ENCODE results near the gene UTF1. TPM values are rescaled to one million over a fixed set of nuclear protein-coding genes. Genes with fewer than 3 reads are reported as not detected.

Gene UTF1
- total and polyA plus RNA-seq, 9 of the 15 experiments (the other 6 are each of a cell fraction or from before 2014, with no cell fraction given) = 0.35 to 0.46 TPM; not detected in 7

DNA sequence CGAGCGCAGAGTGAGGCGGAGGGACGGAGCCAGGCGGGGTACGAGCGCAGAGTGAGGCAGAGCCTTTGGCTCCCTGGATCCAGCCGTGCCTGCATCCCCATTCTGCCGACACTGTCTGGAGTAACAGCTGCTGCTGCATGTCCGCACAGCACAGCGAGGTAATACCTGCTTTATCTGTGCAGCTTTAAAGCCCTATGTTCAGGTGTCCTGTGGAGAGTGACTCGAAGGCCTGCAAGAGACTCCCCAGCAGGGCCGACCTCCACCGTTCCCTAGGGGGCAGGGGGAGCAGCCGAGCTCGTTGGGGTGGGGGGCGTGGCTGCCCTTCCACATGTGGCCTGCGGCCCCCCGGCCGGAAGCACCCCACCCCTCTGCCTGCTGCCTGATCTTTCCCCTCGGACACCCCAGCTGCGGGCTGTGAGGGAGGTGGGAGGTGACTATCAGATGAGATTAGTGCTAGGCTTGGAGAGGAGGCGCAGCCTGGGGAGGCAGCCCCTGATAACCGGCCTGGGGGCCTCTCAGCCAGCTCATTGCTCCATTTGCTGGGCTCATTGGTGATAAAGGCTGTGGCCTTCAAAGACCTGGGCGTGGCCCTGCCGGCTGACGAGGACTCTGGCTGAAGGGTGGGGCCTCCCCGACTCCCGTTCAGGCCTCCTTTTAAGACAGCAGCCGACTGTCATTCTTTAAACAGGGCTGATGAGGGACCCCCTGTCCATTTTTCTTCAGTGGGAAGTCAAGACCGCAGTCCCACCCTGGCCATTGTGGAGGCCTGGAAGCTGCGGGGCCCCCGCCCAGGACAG is 15.6 kb downstream of the UTF1 start (continued):
- TF ChIP-seq, protein P1, sequence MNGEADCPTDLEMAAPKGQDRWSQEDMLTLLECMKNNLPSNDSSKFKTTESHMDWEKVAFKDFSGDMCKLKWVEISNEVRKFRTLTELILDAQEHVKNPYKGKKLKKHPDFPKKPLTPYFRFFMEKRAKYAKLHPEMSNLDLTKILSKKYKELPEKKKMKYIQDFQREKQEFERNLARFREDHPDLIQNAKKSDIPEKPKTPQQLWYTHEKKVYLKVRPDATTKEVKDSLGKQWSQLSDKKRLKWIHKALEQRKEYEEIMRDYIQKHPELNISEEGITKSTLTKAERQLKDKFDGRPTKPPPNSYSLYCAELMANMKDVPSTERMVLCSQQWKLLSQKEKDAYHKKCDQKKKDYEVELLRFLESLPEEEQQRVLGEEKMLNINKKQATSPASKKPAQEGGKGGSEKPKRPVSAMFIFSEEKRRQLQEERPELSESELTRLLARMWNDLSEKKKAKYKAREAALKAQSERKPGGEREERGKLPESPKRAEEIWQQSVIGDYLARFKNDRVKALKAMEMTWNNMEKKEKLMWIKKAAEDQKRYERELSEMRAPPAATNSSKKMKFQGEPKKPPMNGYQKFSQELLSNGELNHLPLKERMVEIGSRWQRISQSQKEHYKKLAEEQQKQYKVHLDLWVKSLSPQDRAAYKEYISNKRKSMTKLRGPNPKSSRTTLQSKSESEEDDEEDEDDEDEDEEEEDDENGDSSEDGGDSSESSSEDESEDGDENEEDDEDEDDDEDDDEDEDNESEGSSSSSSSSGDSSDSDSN (IDR thresholded peaks at IDR 0.05; ENCODE audit: borderline replicate concordance in 1 of 2, low read depth in 2 of 2, low read length in 2 of 2) = 0 out of 4 replicates have a peak, but pooled peaks of 1 of the 2 experiments have one; percentile 40
- TF ChIP-seq TAL1 (IDR thresholded peaks at IDR 0.05) (peak; percentile 70), STAT5A (IDR thresholded peaks at IDR 0.05; ENCODE audit: borderline replicate concordance, low read length) (peak; percentile 57; the same call in 1 of the 2 replicates), GATAD2B (IDR thresholded peaks at IDR 0.05; ENCODE audit: borderline replicate concordance) (peak; percentile 29; the same call in 1 of the 2 replicates), MTA3 (IDR thresholded peaks at IDR 0.05; ENCODE audit: borderline replicate concordance) (peak; percentile 68; the same call in 1 of the 2 replicates), ZNF699 (CRISPR knock-in tag; IDR thresholded peaks at IDR 0.05; ENCODE audit: insufficient replicate concordance) (no peak), SUPT5H (IDR thresholded peaks at IDR 0.05) (peak; percentile 32; the same call in 1 of the 2 replicates), KDM1A (IDR thresholded peaks at IDR 0.05) (peak in 1 of 2 experiments; percentile 24; a peak in 1 of 4 replicates), SIRT6 (IDR thresholded peaks at IDR 0.05; ENCODE audit: low read depth, low read length) (no peak), KLF16 (IDR thresholded peaks at IDR 0.05) (peak; percentile 86), ZNF146 (CRISPR knock-in tag; IDR thresholded peaks at IDR 0.05; ENCODE audit: unreplicated experiment) (no peak), CHD4 (IDR thresholded peaks at IDR 0.05; ENCODE audit: insufficient read depth, insufficient replicate concordance, low read depth, low read length, poor library complexity, severe bottlenecking) (peak; percentile 56)

Data from K562 (cell line).